ENCODE data around the gene TKT.

The TKT gene

GRCh38 chr3:53219895-53220483, 35.8 kb downstream of the TKT start:
- TF ChIP-seq FOXP2 (optimal IDR thresholded peaks at IDR 0.05; ENCODE audit: borderline replicate concordance, extremely low read depth, extremely low read length, insufficient read depth) = peak; percentile 27
- TF ChIP-seq TAF1 (IDR thresholded peaks at IDR 0.05; ENCODE audit: borderline replicate concordance, insufficient read depth, low read length) = no peak

DNA sequence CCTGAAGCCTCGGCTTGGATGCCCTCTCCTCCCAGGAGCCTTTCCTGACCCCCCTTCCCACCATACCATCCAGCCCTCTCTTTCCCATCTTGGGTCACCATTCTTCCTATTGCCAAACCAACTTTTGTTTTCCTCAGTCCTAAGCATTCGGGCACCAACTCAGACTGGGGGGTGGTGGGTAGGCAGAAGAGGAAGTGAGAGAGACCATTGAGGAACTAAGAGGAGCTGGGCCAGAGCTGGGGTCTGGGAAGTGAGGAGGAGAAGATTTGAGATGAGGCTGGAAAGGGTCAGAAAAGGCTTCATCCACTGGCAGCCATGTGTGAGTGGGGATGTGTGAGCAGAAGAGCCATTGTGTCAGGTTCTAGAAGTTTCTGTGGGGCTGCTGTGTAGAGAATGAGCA, 37.7 kb downstream of the TKT start:
- no peak for TF ChIP-seq TAF1 (IDR thresholded peaks at IDR 0.05; ENCODE audit: borderline replicate concordance, insufficient read depth, low read length)
- TF ChIP-seq SIN3A (IDR thresholded peaks at IDR 0.05; ENCODE audit: borderline replicate concordance, insufficient read depth, low read length) = no peak
- no peak for TF ChIP-seq FOXP2 (optimal IDR thresholded peaks at IDR 0.05; ENCODE audit: borderline replicate concordance, extremely low read depth, extremely low read length, insufficient read depth)
- TF ChIP-seq, protein P1, sequence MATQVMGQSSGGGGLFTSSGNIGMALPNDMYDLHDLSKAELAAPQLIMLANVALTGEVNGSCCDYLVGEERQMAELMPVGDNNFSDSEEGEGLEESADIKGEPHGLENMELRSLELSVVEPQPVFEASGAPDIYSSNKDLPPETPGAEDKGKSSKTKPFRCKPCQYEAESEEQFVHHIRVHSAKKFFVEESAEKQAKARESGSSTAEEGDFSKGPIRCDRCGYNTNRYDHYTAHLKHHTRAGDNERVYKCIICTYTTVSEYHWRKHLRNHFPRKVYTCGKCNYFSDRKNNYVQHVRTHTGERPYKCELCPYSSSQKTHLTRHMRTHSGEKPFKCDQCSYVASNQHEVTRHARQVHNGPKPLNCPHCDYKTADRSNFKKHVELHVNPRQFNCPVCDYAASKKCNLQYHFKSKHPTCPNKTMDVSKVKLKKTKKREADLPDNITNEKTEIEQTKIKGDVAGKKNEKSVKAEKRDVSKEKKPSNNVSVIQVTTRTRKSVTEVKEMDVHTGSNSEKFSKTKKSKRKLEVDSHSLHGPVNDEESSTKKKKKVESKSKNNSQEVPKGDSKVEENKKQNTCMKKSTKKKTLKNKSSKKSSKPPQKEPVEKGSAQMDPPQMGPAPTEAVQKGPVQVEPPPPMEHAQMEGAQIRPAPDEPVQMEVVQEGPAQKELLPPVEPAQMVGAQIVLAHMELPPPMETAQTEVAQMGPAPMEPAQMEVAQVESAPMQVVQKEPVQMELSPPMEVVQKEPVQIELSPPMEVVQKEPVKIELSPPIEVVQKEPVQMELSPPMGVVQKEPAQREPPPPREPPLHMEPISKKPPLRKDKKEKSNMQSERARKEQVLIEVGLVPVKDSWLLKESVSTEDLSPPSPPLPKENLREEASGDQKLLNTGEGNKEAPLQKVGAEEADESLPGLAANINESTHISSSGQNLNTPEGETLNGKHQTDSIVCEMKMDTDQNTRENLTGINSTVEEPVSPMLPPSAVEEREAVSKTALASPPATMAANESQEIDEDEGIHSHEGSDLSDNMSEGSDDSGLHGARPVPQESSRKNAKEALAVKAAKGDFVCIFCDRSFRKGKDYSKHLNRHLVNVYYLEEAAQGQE (IDR thresholded peaks at IDR 0.05; ENCODE audit: insufficient read depth in 1 of 2, low read depth in 2 of 2, low read length in 2 of 2) = no peak
- TF ChIP-seq POLR2AphosphoS5 (IDR thresholded peaks at IDR 0.05; ENCODE audit: low read depth, low read length) = no peak

DNA sequence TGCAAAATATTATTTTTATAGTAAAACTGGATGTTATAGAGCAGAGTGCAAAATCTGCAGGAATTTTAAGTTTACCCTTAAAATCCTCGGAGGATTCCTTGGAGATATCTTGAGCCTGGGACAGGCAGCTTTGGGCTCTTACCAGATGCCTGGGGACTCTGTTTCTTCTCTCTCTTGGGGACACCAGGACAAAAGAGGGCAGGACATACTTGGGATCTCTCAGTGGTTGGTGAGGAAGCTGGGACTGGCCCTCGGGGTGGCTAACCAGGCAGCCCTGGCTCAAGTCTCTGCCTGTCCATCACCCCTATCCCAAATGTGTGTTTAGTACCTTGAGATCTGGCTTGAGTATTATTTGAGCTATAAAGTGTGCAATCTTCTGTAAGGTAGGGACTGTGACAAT, 38.6 kb downstream of the TKT start:
- TF ChIP-seq, protein P1 (IDR thresholded peaks at IDR 0.05; ENCODE audit: insufficient read depth in 1 of 2, low read depth in 2 of 2, low read length in 2 of 2) = no peak
- TF ChIP-seq FOXP2 (optimal IDR thresholded peaks at IDR 0.05; ENCODE audit: borderline replicate concordance, extremely low read depth, extremely low read length, insufficient read depth) = no peak
- no peak for TF ChIP-seq POLR2AphosphoS5 (IDR thresholded peaks at IDR 0.05; ENCODE audit: low read depth, low read length)
- TF ChIP-seq SIN3A (IDR thresholded peaks at IDR 0.05; ENCODE audit: borderline replicate concordance, insufficient read depth, low read length) = no peak
- no peak for TF ChIP-seq TAF1 (IDR thresholded peaks at IDR 0.05; ENCODE audit: borderline replicate concordance, insufficient read depth, low read length)

- TF ChIP-seq, protein P1 (IDR thresholded peaks at IDR 0.05; ENCODE audit: insufficient read depth in 1 of 2, low read depth in 2 of 2, low read length in 2 of 2) = no peak
Observed at GRCh38 chr3:53216723-53217122, 39.1 kb downstream of the TKT start.

- TF ChIP-seq FOXP2 (optimal IDR thresholded peaks at IDR 0.05; ENCODE audit: borderline replicate concordance, extremely low read depth, extremely low read length, insufficient read depth) = no peak
- TF ChIP-seq POLR2AphosphoS5 (IDR thresholded peaks at IDR 0.05; ENCODE audit: low read depth, low read length) = no peak
- TF ChIP-seq, protein P1 (IDR thresholded peaks at IDR 0.05; ENCODE audit: insufficient read depth in 1 of 2, low read depth in 2 of 2, low read length in 2 of 2) = no peak
- TF ChIP-seq TAF1 (IDR thresholded peaks at IDR 0.05; ENCODE audit: borderline replicate concordance, insufficient read depth, low read length) = no peak
- TF ChIP-seq SIN3A (IDR thresholded peaks at IDR 0.05; ENCODE audit: borderline replicate concordance, insufficient read depth, low read length) = no peak
Observed at GRCh38 chr3:53215816-53216215, 40.0 kb downstream of the TKT start.
